NCI-H510A treated with DMSO at 0.1 percent for 48 hours (cell line): ENCODE results near the gene MTA3.
"Not testable (repeated sequence)": the region's sequence is repeated elsewhere in the genome, so short reads cannot be mapped to it uniquely, and the experiment has no call there.

Source experiments
- DNase-seq: peaks from one replicate; lab custom pipeline; 2025; lab: John Stamatoyannopoulos, UW

Gene MTA3

GRCh38 chr2:42663106-42663780, 94.8 kb downstream of the MTA3 start:
- peak; percentile 85 for DNase-seq

GRCh38 chr2:42663828-42664227, 95.4 kb downstream of the MTA3 start:
- DNase-seq: no peak

GRCh38 chr2:42673989-42674579, 105.7 kb downstream of the MTA3 start:
- no peak for DNase-seq

GRCh38 chr2:42675815-42676214, 107.4 kb downstream of the MTA3 start:
- DNase-seq: peak; percentile 28

GRCh38 chr2:42685303-42685702, 116.9 kb downstream of the MTA3 start:
- no peak for DNase-seq

GRCh38 chr2:42693013-42693615, 124.7 kb downstream of the MTA3 start:
- no peak for DNase-seq

GRCh38 chr2:42693688-42694479, 125.5 kb downstream of the MTA3 start:
- no peak for DNase-seq

- DNase-seq: no peak
Observed at GRCh38 chr2:42696987-42697386, 128.6 kb downstream of the MTA3 start.

GRCh38 chr2:42698940-42699339, 130.5 kb downstream of the MTA3 start:
- DNase-seq: no peak

- no peak for DNase-seq
Observed at GRCh38 chr2:42706836-42707235, 138.4 kb downstream of the MTA3 start.

- no peak for DNase-seq
Observed at GRCh38 chr2:42708179-42708578, 139.7 kb downstream of the MTA3 start.

- DNase-seq: no peak
Observed at GRCh38 chr2:42711896-42712295, 143.5 kb downstream of the MTA3 start.

GRCh38 chr2:42712934-42713333, 144.5 kb downstream of the MTA3 start:
- no peak for DNase-seq

GRCh38 chr2:42713920-42714319, 145.5 kb downstream of the MTA3 start:
- DNase-seq: no peak

- no peak for DNase-seq
Observed at GRCh38 chr2:42714686-42715085, 146.3 kb downstream of the MTA3 start.

GRCh38 chr2:42721898-42722297, 153.5 kb downstream of the MTA3 start:
- DNase-seq: no peak

GRCh38 chr2:42722320-42723190, 154.1 kb downstream of the MTA3 start:
- peak; percentile 32 for DNase-seq

GRCh38 chr2:42723465-42723864, 155.0 kb downstream of the MTA3 start:
- no peak for DNase-seq

- no peak for DNase-seq
Observed at GRCh38 chr2:42724886-42725285, 156.5 kb downstream of the MTA3 start.

- no peak for DNase-seq
Observed at GRCh38 chr2:42725657-42726056, 157.2 kb downstream of the MTA3 start.

- no peak for DNase-seq
Observed at GRCh38 chr2:42726680-42727079, 158.2 kb downstream of the MTA3 start.

GRCh38 chr2:42731316-42731715, 162.9 kb downstream of the MTA3 start:
- not testable (repeated sequence) for DNase-seq
